Skeletal muscle tissue (tissue), 4 donors: Measurements from ENCODE around the gene CNPY2. TPM values are rescaled to one million over a fixed set of nuclear protein-coding genes. Genes with fewer than 3 reads are reported as not detected.

ENCODE experiments used
- H3K27ac ChIP-seq: one replicate; pipeline ENCODE4 v1.7.0; 2013; ENCODE audit warnings: mild to moderate bottlenecking, low read depth, low read length, inconsistent platforms
- H3K27me3 ChIP-seq, 3 donors: one replicate each; pipeline ENCODE4 v1.7.0; 2013; ENCODE audit warnings: low read length in 3 of 3; ENCODE audit not compliant: control insufficient read depth in 3 of 3, insufficient read depth in 3 of 3
- H3K36me3 ChIP-seq, 3 donors: one replicate each; pipeline ENCODE4 v1.7.0; 2013; ENCODE audit warnings: low read length in 3 of 3; ENCODE audit not compliant: control insufficient read depth in 3 of 3, insufficient read depth in 3 of 3
- H3K4me1 ChIP-seq, 3 donors: one replicate each; pipeline ENCODE4 v1.7.0; 2013; ENCODE audit warnings: low read length in 3 of 3, mild to moderate bottlenecking in 3 of 3; ENCODE audit not compliant: control insufficient read depth in 3 of 3, insufficient read depth in 3 of 3
- H3K4me3 ChIP-seq, 3 donors: one replicate each; pipeline ENCODE4 v1.7.0; 2013; ENCODE audit warnings: low read length in 3 of 3
- H3K9ac ChIP-seq, 3 donors: one replicate each; pipeline ENCODE4 v1.7.0; 2013; ENCODE audit warnings: low read length in 3 of 3, mild to moderate bottlenecking in 3 of 3, moderate library complexity in 2 of 3, low read depth in 1 of 3
- H3K9me3 ChIP-seq, 3 donors: one replicate each; pipeline ENCODE4 v1.7.0; 2013; ENCODE audit warnings: low read length in 3 of 3; ENCODE audit not compliant: control insufficient read depth in 3 of 3
- total RNA-seq: library from RNA; depleted of rRNA; stranded (reverse); fragments of >200 nt; gene quantifications from one replicate; pipeline ENCODE4 v1.2.3, GENCODE V29; 2014
- donor health status: Osteomylitis.

The CNPY2 gene
- total RNA-seq, 1 donor from 2014 or later, result 25.1 TPM

GRCh38 chr12:56317675-56318074, 1.9 kb upstream of the CNPY2 start:
- no peaks in the 10 kb centered on the region for H3K27me3 ChIP-seq
- H3K36me3 ChIP-seq, result peaks cover 24 to 39% (median 32%) of the 10 kb centered on the region in 3 donors
- H3K9me3 ChIP-seq, result no peaks in the 10 kb centered on the region
- H3K4me3 ChIP-seq, result no peak overlapping the region
- H3K9ac ChIP-seq, result no peak overlapping the region
- H3K27ac ChIP-seq, result no peak overlapping the region
- peaks cover 17 to 24% (median 18%) of the 10 kb centered on the region in 3 donors for H3K4me1 ChIP-seq

- Histone ChIP-seq H3K9me3 (no peaks in the 10 kb centered on the region), H3K4me1 (peaks cover 17 to 24% (median 18%) of the 10 kb centered on the region in 3 donors), H3K4me3 (peak overlapping the region; percentile 97 to 100 (median 100)), H3K36me3 (peaks cover 27 to 41% (median 31%) of the 10 kb centered on the region in 3 donors), H3K27me3 (no peaks in the 10 kb centered on the region), H3K9ac (peak overlapping the region; percentile 95 to 99 (median 98)), H3K27ac (peak overlapping the region; percentile 97)
Observed at GRCh38 chr12:56315249-56315621, 553 bp downstream of the CNPY2 start.

GRCh38 chr12:56311003-56311402, 4.8 kb downstream of the CNPY2 start:
- H3K27ac ChIP-seq, result no peak overlapping the region
- no peaks in the 10 kb centered on the region for H3K9me3 ChIP-seq
- H3K27me3 ChIP-seq, result no peaks in the 10 kb centered on the region
- no peak overlapping the region for H3K9ac ChIP-seq
- peaks cover 26 to 38% (median 28%) of the 10 kb centered on the region in 3 donors for H3K36me3 ChIP-seq
- H3K4me1 ChIP-seq, result peaks cover 10 to 16% (median 10%) of the 10 kb centered on the region in 3 donors
- no peak overlapping the region for H3K4me3 ChIP-seq

GRCh38 chr12:56308714-56309113, 7.1 kb downstream of the CNPY2 start:
- no peaks in the 10 kb centered on the region for H3K9me3 ChIP-seq
- peaks cover 21 to 31% (median 30%) of the 10 kb centered on the region in 3 donors for H3K36me3 ChIP-seq
- H3K4me3 ChIP-seq, result no peak overlapping the region
- no peaks in the 10 kb centered on the region for H3K4me1 ChIP-seq
- H3K27ac ChIP-seq, result no peak overlapping the region
- no peaks in the 10 kb centered on the region for H3K27me3 ChIP-seq
- H3K9ac ChIP-seq, result no peak overlapping the region

- Histone ChIP-seq H3K4me1 (peaks cover 0 to 4% (median 4%) of the 10 kb centered on the region in 3 donors), H3K36me3 (peaks cover 21 to 31% (median 30%) of the 10 kb centered on the region in 3 donors), H3K27me3 (no peaks in the 10 kb centered on the region), H3K4me3 (no peak overlapping the region), H3K9ac (no peak overlapping the region), H3K9me3 (no peaks in the 10 kb centered on the region), H3K27ac (no peak overlapping the region)
Observed at GRCh38 chr12:56307221-56307965, 8.4 kb downstream of the CNPY2 start.

DNA sequence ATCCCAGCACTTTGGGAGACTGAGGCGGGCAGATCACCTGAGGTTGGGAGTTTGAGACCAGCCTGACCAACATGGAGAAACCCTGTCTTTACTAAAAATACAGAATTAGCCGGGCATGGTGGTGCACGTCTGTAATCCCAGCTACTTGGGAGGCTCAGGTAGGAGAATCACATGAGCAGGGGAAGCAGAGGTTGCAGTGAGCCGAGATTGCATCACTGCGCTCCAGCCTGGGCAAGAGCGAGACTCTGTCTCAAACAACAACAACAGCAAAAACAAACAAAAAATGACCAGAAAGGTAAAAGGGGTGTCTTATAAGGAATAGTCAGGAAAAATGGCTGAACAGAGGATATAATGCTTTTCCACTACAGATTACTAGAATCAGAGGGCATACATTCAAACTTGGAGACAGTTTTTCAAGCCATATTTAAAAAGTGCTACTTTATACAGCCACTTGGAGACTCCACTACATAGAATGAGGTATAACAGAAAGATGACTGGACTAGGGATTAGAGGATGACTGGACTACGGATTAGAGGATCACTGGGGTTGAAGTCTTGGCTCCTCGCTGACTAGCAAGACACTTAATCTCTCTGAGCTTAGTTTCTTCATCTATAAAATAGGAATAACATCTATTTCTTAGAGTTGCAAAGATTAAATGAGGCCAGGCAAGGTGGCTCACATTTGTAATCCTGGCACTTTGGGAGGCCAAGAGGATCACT, 10.8 kb downstream of the CNPY2 start:
- Histone ChIP-seq H3K27ac (no peak overlapping the region), H3K4me1 (peaks cover 19 to 22% (median 19%) of the 10 kb centered on the region in 3 donors), H3K9ac (no peak overlapping the region), H3K9me3 (no peaks in the 10 kb centered on the region), H3K36me3 (peaks cover 15 to 19% (median 17%) of the 10 kb centered on the region in 3 donors), H3K27me3 (no peaks in the 10 kb centered on the region), H3K4me3 (no peak overlapping the region)

GRCh38 chr12:56304276-56304675, 11.5 kb downstream of the CNPY2 start:
- Histone ChIP-seq H3K9me3 (no peaks in the 10 kb centered on the region), H3K4me1 (peaks cover 19 to 24% (median 19%) of the 10 kb centered on the region in 3 donors), H3K27me3 (no peaks in the 10 kb centered on the region), H3K9ac (no peak overlapping the region), H3K27ac (no peak overlapping the region), H3K36me3 (peaks cover 11 to 15% (median 15%) of the 10 kb centered on the region in 3 donors), H3K4me3 (no peak overlapping the region)

DNA sequence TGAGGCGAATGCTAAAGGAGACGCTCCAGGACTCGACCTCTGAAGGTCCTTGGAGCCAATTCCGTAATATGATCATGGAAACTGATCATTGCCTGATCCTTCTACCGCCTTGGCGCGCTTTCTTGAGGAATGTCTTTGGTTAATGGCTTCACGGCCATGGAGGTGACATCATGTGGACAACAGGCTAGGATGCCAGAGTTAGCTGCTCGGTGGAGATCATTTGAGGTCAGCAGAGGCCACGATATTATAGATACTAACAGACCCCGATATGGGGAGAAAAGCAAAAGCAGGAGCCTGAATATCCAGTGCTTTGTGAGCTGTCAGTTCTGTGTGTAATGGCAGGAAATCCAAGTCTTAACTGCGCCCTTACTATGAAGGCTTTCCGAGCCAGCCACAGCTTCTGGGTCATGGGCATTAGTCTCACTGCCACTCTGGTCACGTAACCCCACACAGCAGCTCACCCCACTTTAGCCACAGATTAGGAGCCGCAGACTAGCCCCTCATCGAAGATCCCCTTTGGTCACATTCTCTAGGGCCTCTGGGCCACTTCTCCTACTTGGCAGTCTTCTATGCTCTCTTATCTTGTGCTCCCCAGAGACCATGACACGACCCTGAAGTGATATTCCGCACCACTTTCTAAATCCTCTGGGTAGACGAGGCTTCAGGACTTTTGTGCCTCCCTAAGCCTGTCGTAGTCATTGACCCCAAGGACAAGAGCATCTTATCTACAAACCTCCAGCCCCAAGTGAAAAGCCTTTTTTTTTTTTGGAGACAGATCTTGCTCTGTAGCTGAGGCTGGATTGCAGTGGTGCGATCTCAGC, 14.9 kb downstream of the CNPY2 start:
- Histone ChIP-seq H3K27ac (peak overlapping the region; percentile 98), H3K9me3 (no peaks in the 10 kb centered on the region), H3K27me3 (no peaks in the 10 kb centered on the region), H3K36me3 (peaks cover 7 to 12% (median 7%) of the 10 kb centered on the region in 3 donors), H3K4me3 (peak overlapping the region; percentile 78 to 98 (median 89)), H3K4me1 (peaks cover 49 to 58% (median 50%) of the 10 kb centered on the region in 3 donors), H3K9ac (peak overlapping the region; percentile 85 to 95 (median 87))

DNA sequence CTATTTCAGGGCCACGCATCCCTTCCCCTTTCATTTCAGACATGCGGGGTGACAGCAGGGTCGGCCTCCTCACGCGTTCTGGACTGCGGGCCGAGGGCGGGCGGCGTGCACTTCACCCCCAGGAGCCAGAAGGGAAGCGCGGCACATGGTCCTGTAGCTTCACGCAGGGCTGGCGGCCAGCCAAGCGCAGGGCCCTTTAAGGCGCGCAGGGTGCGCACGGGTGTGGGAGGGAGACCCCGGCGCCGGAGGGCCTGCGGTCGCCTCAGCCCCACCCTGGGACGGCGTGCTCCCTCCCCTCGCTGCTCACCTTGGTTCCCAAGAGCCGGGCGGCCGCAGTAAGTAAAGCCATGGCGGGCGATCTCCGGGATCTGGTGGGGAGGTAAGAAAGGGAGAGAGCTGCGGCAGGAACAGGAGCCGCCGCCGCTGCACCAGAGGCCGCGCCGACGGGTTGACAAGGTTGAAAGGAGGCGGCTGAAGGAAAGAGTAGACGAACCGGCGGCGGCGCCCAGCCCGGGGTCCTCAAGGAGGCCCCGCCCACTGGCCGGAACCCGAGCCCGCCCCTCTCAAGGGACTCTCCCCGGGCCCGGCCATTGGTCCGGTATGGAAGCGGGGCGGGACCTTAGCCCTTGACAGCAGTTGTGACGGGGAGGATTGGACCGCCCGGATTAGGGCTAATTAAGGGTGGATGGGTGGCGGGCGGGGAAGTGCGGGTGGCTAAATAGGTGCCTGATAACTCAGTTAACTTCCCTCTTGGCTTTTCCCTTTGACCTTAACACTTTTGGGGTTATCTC, 15.7 kb downstream of the CNPY2 start, which contains the start of gene CS:
TSS of gene CS (minus strand) at position 478 of the 791 bp plus-strand sequence. CDS start at position 349, 129 bp downstream.
- peak within 1 kb of the TSS; percentile 98 for H3K27ac ChIP-seq
- H3K36me3 ChIP-seq, result peaks cover 5 to 9% (median 5%) of the 10 kb centered on the region in 3 donors
- H3K27me3 ChIP-seq, result no peaks in the 10 kb centered on the region
- H3K9me3 ChIP-seq, result no peaks in the 10 kb centered on the region
- peak within 1 kb of the TSS; percentile 87 to 98 (median 95) for H3K9ac ChIP-seq
- H3K4me1 ChIP-seq, result peaks cover 49 to 58% (median 50%) of the 10 kb centered on the region in 3 donors
- H3K4me3 ChIP-seq, result peak within 1 kb of the TSS; percentile 89 to 98 (median 98)
